ENCODE results near the gene TGFBR3L. TPM values are rescaled to one million over a fixed set of nuclear protein-coding genes. Genes with fewer than 3 reads are reported as not detected.

TGFBR3L gene
- total RNA-seq, 1 donor from 2014 or later: 1.8 TPM

DNA sequence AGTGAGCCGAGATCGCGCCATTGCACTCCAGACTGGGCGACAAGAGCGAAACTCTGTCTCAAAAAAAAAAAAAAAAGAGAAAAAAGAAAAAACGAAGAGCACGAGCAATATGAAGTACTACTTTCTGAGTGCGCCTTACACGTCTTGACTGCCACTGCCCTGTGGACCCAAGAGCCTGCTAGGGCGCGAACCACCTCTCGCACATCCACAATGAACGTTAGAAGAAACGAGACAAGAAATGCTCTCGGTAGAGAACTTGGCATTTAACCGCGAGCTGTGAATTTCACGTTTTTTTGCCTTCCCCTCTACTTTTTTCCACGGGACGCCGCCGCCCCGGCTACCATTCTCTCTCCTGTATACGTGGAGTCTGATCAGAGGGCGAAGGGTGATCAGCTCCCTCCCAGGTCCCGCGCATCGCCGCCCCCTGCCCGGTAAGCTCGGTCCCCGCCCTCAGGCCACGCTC, 28.4 kb downstream of the TGFBR3L start:
- DNase-seq (ENCODE audit: low spot score): no peak
- Histone ChIP-seq H2AFZ (replicated peaks) (peak overlapping the region; percentile 75), H3K9me3 (ENCODE audit: low read depth) (no peaks in the 10 kb centered on the region), H3K9ac (peak overlapping the region; percentile 97), H3K4me1 (peaks cover 5% of the 10 kb centered on the region), H3K27ac (peak overlapping the region; percentile 91), H3K4me3 (peak overlapping the region; percentile 92), H3K36me3 (no peaks in the 10 kb centered on the region), H3F3A (ENCODE audit: low read depth) (peaks cover 4% of the 10 kb centered on the region), H4K20me1 (ENCODE audit: low read depth) (no peaks in the 10 kb centered on the region), H3K27me3 (no peaks in the 10 kb centered on the region), H3K4me2 (peak overlapping the region; percentile 97), H3K79me2 (ENCODE audit: low read depth) (peaks cover 29% of the 10 kb centered on the region)
- Mint-ChIP-seq H3K4me1 (peaks cover 16% of the 10 kb centered on the region), H3K36me3 (peaks cover 11% of the 10 kb centered on the region), H3K27me3 (ENCODE audit: insufficient read depth, low read depth) (peaks cover 4% of the 10 kb centered on the region), H3K27ac (peak overlapping the region; percentile 95), H3K4me3 (peak overlapping the region; percentile 95), H3K9me3 (no peaks in the 10 kb centered on the region)
- TF ChIP-seq EZH2 (IDR thresholded peaks at IDR 0.05): no peak

DNA sequence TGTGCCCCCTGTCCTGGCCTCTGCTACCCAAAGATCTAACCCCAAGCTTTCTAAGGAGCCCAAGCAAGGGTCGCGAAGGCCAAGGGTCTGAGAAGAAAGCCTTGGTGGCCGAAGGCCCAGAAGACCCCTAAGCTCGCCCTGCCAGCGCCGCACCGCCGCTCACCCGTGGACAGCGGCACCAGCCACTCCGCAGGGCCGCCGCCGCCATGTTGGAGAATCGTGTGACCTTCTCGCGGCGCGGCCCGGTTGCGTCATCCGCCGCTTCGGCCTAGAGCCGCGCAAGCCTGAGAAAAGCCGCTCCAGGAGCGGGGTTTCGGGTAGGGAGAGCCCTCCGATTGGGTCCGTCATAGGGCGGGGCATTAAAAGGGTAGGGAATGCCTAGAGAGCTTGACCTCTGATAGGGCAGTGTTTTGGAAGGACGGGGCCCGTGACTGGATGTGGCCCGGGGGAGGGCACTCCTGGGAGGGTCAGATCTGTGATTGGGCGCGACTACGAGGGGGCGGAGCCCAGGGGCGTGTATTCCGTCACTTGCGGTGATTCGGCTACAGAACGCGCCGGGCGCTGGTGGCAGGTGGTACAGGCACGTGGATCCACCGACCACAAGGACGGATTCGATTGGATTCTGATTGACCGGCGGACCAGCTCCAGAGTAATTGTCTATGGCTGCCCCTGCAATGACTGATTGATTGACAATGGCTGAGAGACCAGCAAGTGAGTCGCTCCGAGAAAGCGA, 29.0 kb downstream of the TGFBR3L start, which contains the start of gene TIMM44:
TSS of gene TIMM44 (minus strand) at position 223 of the 733 bp plus-strand sequence. CDS start at position 208, 15 bp downstream.
- H3K36me3 ChIP-seq: no peaks in the 10 kb centered on the region
- Mint-ChIP-seq H3K4me3 (peak within 1 kb of the TSS; percentile 95), H3K36me3 (peaks cover 11% of the 10 kb centered on the region), H3K27ac (peak within 1 kb of the TSS; percentile 95), H3K27me3 (ENCODE audit: insufficient read depth, low read depth) (peaks cover 4% of the 10 kb centered on the region), H3K4me1 (peaks cover 16% of the 10 kb centered on the region), H3K9me3 (no peaks in the 10 kb centered on the region)
- peak within 1 kb of the TSS; percentile 78 for H2AFZ ChIP-seq (replicated peaks)
- H3K4me1 ChIP-seq: peaks cover 5% of the 10 kb centered on the region
- peaks cover 4% of the 10 kb centered on the region for H3F3A ChIP-seq (ENCODE audit: low read depth)
- H3K4me2 ChIP-seq: peak within 1 kb of the TSS; percentile 97
- H3K27me3 ChIP-seq: no peaks in the 10 kb centered on the region
- H3K4me3 ChIP-seq: peak within 1 kb of the TSS; percentile 92
- peak; percentile 100 for DNase-seq (ENCODE audit: low spot score)
- H3K9ac ChIP-seq: peak within 1 kb of the TSS; percentile 97
- H4K20me1 ChIP-seq (ENCODE audit: low read depth): no peaks in the 10 kb centered on the region
- H3K27ac ChIP-seq: peak within 1 kb of the TSS; percentile 91
- TF ChIP-seq EZH2phosphoT487 (IDR thresholded peaks at IDR 0.05): no peak
- H3K79me2 ChIP-seq (ENCODE audit: low read depth): peaks cover 29% of the 10 kb centered on the region
- no peaks in the 10 kb centered on the region for H3K9me3 ChIP-seq (ENCODE audit: low read depth)

DNA sequence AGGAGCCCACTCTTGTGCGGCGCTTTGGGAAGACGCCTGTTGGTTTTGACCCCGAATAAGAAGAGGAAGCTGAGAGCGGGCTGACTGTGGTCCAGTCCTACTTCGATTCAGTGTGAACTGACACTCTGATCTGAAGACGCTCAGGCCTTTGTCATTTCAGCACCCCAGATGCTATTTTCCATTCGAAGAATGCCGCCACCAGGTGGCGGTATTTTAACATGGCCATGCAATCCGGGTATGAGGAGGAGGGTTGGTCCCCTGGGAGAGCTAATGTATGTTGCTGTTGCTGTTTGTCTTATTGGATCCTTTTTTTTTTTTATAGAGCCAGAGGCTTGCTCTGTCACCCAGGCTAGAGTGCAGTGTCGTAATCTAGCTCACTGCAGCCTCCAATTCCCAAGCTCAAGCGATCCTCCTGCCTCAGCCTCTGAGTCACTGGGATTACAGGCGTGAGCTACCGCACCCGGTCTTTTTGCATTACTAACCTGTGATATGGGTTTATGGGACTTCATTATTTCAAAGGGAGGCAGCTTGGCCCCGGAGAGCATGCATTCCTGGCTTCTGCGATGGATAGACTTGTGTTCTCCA, 29.6 kb downstream of the TGFBR3L start:
- DNase-seq (ENCODE audit: low spot score): peak; percentile 94
- Histone ChIP-seq H3K36me3 (no peaks in the 10 kb centered on the region), H3K4me2 (peak overlapping the region; percentile 87), H3K27ac (peak overlapping the region; percentile 81), H3K79me2 (ENCODE audit: low read depth) (peaks cover 29% of the 10 kb centered on the region), H3K4me1 (peaks cover 5% of the 10 kb centered on the region), H3K9me3 (ENCODE audit: low read depth) (no peaks in the 10 kb centered on the region), H3K4me3 (peak overlapping the region; percentile 92), H4K20me1 (ENCODE audit: low read depth) (no peaks in the 10 kb centered on the region), H3K9ac (no peak overlapping the region), H2AFZ (replicated peaks) (peak overlapping the region; percentile 78), H3K27me3 (no peaks in the 10 kb centered on the region), H3F3A (ENCODE audit: low read depth) (peaks cover 4% of the 10 kb centered on the region)
- Mint-ChIP-seq H3K27me3 (ENCODE audit: insufficient read depth, low read depth) (peaks cover 4% of the 10 kb centered on the region), H3K4me3 (peak overlapping the region; percentile 95), H3K9me3 (no peaks in the 10 kb centered on the region), H3K4me1 (peaks cover 16% of the 10 kb centered on the region), H3K27ac (peak overlapping the region; percentile 95), H3K36me3 (peaks cover 11% of the 10 kb centered on the region)
- TF ChIP-seq, protein P1, sequence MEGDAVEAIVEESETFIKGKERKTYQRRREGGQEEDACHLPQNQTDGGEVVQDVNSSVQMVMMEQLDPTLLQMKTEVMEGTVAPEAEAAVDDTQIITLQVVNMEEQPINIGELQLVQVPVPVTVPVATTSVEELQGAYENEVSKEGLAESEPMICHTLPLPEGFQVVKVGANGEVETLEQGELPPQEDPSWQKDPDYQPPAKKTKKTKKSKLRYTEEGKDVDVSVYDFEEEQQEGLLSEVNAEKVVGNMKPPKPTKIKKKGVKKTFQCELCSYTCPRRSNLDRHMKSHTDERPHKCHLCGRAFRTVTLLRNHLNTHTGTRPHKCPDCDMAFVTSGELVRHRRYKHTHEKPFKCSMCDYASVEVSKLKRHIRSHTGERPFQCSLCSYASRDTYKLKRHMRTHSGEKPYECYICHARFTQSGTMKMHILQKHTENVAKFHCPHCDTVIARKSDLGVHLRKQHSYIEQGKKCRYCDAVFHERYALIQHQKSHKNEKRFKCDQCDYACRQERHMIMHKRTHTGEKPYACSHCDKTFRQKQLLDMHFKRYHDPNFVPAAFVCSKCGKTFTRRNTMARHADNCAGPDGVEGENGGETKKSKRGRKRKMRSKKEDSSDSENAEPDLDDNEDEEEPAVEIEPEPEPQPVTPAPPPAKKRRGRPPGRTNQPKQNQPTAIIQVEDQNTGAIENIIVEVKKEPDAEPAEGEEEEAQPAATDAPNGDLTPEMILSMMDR (IDR thresholded peaks at IDR 0.05): peak; percentile 89
- TF ChIP-seq EZH2phosphoT487 (IDR thresholded peaks at IDR 0.05): no peak

DNA sequence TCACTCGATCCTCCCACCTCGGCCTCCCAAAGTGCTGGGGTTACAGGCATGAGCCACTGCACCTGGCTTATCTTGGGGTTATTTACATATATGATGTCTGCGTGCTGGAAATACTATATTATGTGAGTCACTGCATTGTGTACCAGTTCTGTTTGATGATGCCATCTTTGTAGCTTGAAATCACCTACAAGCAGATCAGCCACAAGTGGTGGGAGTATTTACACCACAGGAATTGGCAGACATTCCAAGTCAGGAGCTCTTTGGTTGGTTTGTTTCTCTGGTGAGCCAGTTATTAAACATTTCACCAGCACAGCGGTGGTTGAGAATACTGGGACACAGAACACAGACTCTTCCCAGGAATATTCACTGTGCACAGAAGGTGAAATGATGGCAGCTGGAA, 33.3 kb downstream of the TGFBR3L start:
- Histone ChIP-seq H3K9ac (no peak overlapping the region), H3K4me1 (no peaks in the 10 kb centered on the region), H3K4me2 (no peak overlapping the region), H3K27ac (no peak overlapping the region), H3K4me3 (no peak overlapping the region), H3K27me3 (no peaks in the 10 kb centered on the region), H2AFZ (replicated peaks) (no peak overlapping the region), H3K9me3 (ENCODE audit: low read depth) (no peaks in the 10 kb centered on the region), H3F3A (ENCODE audit: low read depth) (peaks cover 4% of the 10 kb centered on the region), H3K36me3 (no peaks in the 10 kb centered on the region), H4K20me1 (ENCODE audit: low read depth) (no peaks in the 10 kb centered on the region), H3K79me2 (ENCODE audit: low read depth) (peaks cover 11% of the 10 kb centered on the region)
- Mint-ChIP-seq H3K27ac (no peak overlapping the region), H3K4me1 (peaks cover 8% of the 10 kb centered on the region), H3K4me3 (no peak overlapping the region), H3K27me3 (ENCODE audit: insufficient read depth, low read depth) (peaks cover 4% of the 10 kb centered on the region), H3K36me3 (peaks cover 4% of the 10 kb centered on the region), H3K9me3 (no peaks in the 10 kb centered on the region)
- TF ChIP-seq, protein P1 (IDR thresholded peaks at IDR 0.05): no peak
- TF ChIP-seq EZH2 (IDR thresholded peaks at IDR 0.05) (no peak), EZH2phosphoT487 (IDR thresholded peaks at IDR 0.05) (no peak)
- DNase-seq (ENCODE audit: low spot score): no peak

Measured in neural progenitor cell (in vitro differentiated cells).